K562 (cell line): Measurements from ENCODE around the gene FST. TPM values are rescaled to one million over a fixed set of nuclear protein-coding genes. Genes with fewer than 3 reads are reported as not detected.

Experiments
- FOXK2 ChIP-seq, 2 experiments: fragments of 450-650 bp; IDR thresholded peaks in 1 of 2; conservative IDR thresholded peaks in 1 of 2; 2 replicates each; pipeline ENCODE4 v1.6.1; 2016; ENCODE audit warnings: low read depth in 2 of 2, mild to moderate bottlenecking in 1 of 2
- GATAD2B ChIP-seq: fragments of 450-650 bp; IDR thresholded peaks from 2 replicates; pipeline ENCODE4 v1.6.1; 2017; ENCODE audit warnings: mild to moderate bottlenecking, borderline replicate concordance
- ZNF274 ChIP-seq: IDR thresholded peaks from 2 replicates; pipeline ENCODE4 v1.6.1; 2011; ENCODE audit warnings: low read depth, mild to moderate bottlenecking, low read length, moderate library complexity, borderline replicate concordance
- ZNF507 ChIP-seq: conservative IDR thresholded peaks from 2 replicates; pipeline ENCODE4 v1.6.1; 2017; ENCODE audit warnings: missing genetic modification characterization, missing compliant biosample characterization
- ZNF77 ChIP-seq: fragments of 250-450 bp; sonication (Bioruptor Pico); IDR thresholded peaks from 2 replicates; pipeline ENCODE4 v1.5.0; 2020
- polyA plus RNA-seq, 8 experiments: library from polyadenylated mRNA; depleted of rRNA in 4 of 8; stranded (reverse) in 5 of 8; unstranded in 3 of 8; fragments of >200 nt; fragmentation: Nextera tagmentation in 2 of 8; fragmentation: Illumina TruSeq in 1 of 8; extraction: Ambion mirVana in 2 of 8; extraction: Trizol in 1 of 8; gene quantifications; 2 replicates each; pipeline versions ENCODE4 v1.2.1 to v1.2.3, GENCODE V29; 2011 to 2014; ENCODE audit warnings: inconsistent platforms in 1 of 8, missing spikeins in 1 of 8
- total RNA-seq, 7 experiments: library from RNA; depleted of rRNA in 6 of 7; stranded (reverse); fragments of >200 nt in 6 of 7; fragmentation: Illumina TruSeq in 2 of 7; extraction: Trizol in 2 of 7; gene quantifications; 2 replicates each; pipeline versions ENCODE4 v1.2.1 to v1.2.3, GENCODE V29; 2011 to 2021; ENCODE audit warnings: low replicate concordance in 1 of 7
- TF ChIP-seq, protein P1 (sequence below): fragments of 200-600 bp; sonication (generic); IDR thresholded peaks from one replicate; pipeline ENCODE4 v1.6.1; 2012; ENCODE audit warnings: mild to moderate bottlenecking, low read depth, low read length, inconsistent platforms
- TF ChIP-seq, protein P2 (sequence below): fragments of 250-450 bp; sonication (Bioruptor Pico); IDR thresholded peaks from 2 replicates; pipeline ENCODE4 v1.5.0; 2021; ENCODE audit warnings: mild to moderate bottlenecking, borderline replicate concordance

The FST gene
- total and polyA plus RNA-seq, 9 of the 15 experiments (the other 6 are each of a cell fraction or from before 2014, with no cell fraction given): 0.03 to 0.27 TPM; not detected in 7

DNA sequence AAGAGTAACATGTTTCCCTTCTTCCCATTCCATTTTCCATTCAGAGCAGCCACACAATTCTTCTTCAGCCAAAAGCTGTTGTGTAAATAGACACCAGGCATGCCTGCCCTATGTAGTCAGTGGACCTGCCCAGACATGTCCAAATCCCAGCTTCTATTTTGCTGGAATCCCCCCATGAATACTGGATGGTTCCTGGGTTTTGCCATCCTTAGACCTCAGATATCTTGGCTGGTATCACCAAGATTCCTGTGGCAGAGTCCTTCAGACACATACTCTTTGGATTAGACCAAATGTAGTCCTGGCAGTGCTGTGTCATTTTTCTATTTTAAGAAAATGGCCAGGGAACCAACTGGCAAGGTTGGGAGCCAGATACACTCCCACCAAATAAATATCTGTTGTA lies 10.3 kb downstream of the FST start (continued):
- TF ChIP-seq, protein P1, sequence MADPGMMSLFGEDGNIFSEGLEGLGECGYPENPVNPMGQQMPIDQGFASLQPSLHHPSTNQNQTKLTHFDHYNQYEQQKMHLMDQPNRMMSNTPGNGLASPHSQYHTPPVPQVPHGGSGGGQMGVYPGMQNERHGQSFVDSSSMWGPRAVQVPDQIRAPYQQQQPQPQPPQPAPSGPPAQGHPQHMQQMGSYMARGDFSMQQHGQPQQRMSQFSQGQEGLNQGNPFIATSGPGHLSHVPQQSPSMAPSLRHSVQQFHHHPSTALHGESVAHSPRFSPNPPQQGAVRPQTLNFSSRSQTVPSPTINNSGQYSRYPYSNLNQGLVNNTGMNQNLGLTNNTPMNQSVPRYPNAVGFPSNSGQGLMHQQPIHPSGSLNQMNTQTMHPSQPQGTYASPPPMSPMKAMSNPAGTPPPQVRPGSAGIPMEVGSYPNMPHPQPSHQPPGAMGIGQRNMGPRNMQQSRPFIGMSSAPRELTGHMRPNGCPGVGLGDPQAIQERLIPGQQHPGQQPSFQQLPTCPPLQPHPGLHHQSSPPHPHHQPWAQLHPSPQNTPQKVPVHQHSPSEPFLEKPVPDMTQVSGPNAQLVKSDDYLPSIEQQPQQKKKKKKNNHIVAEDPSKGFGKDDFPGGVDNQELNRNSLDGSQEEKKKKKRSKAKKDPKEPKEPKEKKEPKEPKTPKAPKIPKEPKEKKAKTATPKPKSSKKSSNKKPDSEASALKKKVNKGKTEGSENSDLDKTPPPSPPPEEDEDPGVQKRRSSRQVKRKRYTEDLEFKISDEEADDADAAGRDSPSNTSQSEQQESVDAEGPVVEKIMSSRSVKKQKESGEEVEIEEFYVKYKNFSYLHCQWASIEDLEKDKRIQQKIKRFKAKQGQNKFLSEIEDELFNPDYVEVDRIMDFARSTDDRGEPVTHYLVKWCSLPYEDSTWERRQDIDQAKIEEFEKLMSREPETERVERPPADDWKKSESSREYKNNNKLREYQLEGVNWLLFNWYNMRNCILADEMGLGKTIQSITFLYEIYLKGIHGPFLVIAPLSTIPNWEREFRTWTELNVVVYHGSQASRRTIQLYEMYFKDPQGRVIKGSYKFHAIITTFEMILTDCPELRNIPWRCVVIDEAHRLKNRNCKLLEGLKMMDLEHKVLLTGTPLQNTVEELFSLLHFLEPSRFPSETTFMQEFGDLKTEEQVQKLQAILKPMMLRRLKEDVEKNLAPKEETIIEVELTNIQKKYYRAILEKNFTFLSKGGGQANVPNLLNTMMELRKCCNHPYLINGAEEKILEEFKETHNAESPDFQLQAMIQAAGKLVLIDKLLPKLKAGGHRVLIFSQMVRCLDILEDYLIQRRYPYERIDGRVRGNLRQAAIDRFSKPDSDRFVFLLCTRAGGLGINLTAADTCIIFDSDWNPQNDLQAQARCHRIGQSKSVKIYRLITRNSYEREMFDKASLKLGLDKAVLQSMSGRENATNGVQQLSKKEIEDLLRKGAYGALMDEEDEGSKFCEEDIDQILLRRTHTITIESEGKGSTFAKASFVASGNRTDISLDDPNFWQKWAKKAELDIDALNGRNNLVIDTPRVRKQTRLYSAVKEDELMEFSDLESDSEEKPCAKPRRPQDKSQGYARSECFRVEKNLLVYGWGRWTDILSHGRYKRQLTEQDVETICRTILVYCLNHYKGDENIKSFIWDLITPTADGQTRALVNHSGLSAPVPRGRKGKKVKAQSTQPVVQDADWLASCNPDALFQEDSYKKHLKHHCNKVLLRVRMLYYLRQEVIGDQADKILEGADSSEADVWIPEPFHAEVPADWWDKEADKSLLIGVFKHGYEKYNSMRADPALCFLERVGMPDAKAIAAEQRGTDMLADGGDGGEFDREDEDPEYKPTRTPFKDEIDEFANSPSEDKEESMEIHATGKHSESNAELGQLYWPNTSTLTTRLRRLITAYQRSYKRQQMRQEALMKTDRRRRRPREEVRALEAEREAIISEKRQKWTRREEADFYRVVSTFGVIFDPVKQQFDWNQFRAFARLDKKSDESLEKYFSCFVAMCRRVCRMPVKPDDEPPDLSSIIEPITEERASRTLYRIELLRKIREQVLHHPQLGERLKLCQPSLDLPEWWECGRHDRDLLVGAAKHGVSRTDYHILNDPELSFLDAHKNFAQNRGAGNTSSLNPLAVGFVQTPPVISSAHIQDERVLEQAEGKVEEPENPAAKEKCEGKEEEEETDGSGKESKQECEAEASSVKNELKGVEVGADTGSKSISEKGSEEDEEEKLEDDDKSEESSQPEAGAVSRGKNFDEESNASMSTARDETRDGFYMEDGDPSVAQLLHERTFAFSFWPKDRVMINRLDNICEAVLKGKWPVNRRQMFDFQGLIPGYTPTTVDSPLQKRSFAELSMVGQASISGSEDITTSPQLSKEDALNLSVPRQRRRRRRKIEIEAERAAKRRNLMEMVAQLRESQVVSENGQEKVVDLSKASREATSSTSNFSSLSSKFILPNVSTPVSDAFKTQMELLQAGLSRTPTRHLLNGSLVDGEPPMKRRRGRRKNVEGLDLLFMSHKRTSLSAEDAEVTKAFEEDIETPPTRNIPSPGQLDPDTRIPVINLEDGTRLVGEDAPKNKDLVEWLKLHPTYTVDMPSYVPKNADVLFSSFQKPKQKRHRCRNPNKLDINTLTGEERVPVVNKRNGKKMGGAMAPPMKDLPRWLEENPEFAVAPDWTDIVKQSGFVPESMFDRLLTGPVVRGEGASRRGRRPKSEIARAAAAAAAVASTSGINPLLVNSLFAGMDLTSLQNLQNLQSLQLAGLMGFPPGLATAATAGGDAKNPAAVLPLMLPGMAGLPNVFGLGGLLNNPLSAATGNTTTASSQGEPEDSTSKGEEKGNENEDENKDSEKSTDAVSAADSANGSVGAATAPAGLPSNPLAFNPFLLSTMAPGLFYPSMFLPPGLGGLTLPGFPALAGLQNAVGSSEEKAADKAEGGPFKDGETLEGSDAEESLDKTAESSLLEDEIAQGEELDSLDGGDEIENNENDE: no peak
- no peak for TF ChIP-seq ZNF274
- TF ChIP-seq GATAD2B: no peak
- no peak for TF ChIP-seq ZNF77
- TF ChIP-seq, protein P2, sequence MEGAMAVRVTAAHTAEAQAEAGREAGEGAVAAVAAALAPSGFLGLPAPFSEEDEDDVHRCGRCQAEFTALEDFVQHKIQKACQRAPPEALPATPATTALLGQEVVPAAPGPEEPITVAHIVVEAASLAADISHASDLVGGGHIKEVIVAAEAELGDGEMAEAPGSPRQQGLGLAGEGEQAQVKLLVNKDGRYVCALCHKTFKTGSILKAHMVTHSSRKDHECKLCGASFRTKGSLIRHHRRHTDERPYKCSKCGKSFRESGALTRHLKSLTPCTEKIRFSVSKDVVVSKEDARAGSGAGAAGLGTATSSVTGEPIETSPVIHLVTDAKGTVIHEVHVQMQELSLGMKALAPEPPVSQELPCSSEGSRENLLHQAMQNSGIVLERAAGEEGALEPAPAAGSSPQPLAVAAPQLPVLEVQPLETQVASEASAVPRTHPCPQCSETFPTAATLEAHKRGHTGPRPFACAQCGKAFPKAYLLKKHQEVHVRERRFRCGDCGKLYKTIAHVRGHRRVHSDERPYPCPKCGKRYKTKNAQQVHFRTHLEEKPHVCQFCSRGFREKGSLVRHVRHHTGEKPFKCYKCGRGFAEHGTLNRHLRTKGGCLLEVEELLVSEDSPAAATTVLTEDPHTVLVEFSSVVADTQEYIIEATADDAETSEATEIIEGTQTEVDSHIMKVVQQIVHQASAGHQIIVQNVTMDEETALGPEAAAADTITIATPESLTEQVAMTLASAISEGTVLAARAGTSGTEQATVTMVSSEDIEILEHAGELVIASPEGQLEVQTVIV (CRISPR knock-in tag): no peak
- TF ChIP-seq FOXK2 (conservative IDR thresholded peaks at IDR 0.05 in 1 of 2, IDR thresholded peaks at IDR 0.05 in 1 of 2; ENCODE audit: low read depth in 2 of 2): no peak
- no peak for TF ChIP-seq ZNF507 (tag)
